CD4-positive, alpha-beta T cell (primary cell): Measurements from ENCODE around the gene GPR176. TPM values are rescaled to one million over a fixed set of nuclear protein-coding genes. Genes with fewer than 3 reads are reported as not detected.
A peak's percentile ranks its signal among the peaks of the same experiment; 100 is the strongest.

Experiments
- ATAC-seq: fragments of 200-7000 bp; cut with Tn5 transposase; one replicate; pipeline ENCODE4 v1.10.0; 2022; ENCODE audit warnings: mild to moderate bottlenecking; ENCODE audit not compliant: poor library complexity
- CTCF ChIA-PET: fragments of 350-600 bp; sonication (Branson Sonifier 250); formaldehyde crosslinking; loops from one replicate; lab custom pipeline; 2021; ENCODE audit warnings: antibody characterized with exemption, inconsistent platforms; lab: Charles Lee
- POLR2A ChIA-PET: fragments of 350-600 bp; sonication (Branson Sonifier 250); formaldehyde crosslinking; loops from one replicate; lab custom pipeline; 2021; ENCODE audit warnings: antibody characterized with exemption, inconsistent platforms; lab: Charles Lee
- DNase-seq, 14 experiments: peaks; one replicate each; pipeline ENCODE4 v3.0.0-alpha.2; 2013 to 2020; ENCODE audit warnings: mixed read lengths in 2 of 14
- H3K27ac ChIP-seq, 2 donors: one replicate each; pipeline versions ENCODE4 v1.5.1 to v1.7.0; 2013; ENCODE audit warnings: low read length in 2 of 2, low read depth in 1 of 2, mild to moderate bottlenecking in 1 of 2
- H3K27me3 ChIP-seq, 2 experiments: 1 replicate in 1 of 2; 2 replicates in 1 of 2; pipeline versions ENCODE4 v1.6.1 to v1.7.0; 2013; ENCODE audit warnings: low read length in 2 of 2, control low read depth in 1 of 2, mild to moderate bottlenecking in 1 of 2, moderate library complexity in 1 of 2; ENCODE audit not compliant: insufficient read depth in 2 of 2, control insufficient read depth in 1 of 2
- H3K36me3 ChIP-seq: one replicate; pipeline ENCODE4 v1.6.1; 2013; ENCODE audit warnings: low read length, control low read depth; ENCODE audit not compliant: insufficient read depth
- H3K4me1 ChIP-seq: one replicate; pipeline ENCODE4 v1.6.1; 2013; ENCODE audit warnings: low read length, control low read depth; ENCODE audit not compliant: insufficient read depth
- H3K4me3 ChIP-seq: one replicate; pipeline ENCODE4 v1.5.1; 2013; ENCODE audit warnings: mild to moderate bottlenecking, low read length, moderate library complexity
- H3K9me3 ChIP-seq, 2 experiments: 1 replicate in 1 of 2; 2 replicates in 1 of 2; pipeline versions ENCODE4 v1.6.1 to v1.7.0; 2013; ENCODE audit warnings: low read length in 2 of 2, mild to moderate bottlenecking in 2 of 2, control low read depth in 1 of 2, moderate library complexity in 1 of 2; ENCODE audit not compliant: control insufficient read depth in 1 of 2, insufficient read depth in 1 of 2
- H3K27ac Mint-ChIP-seq: one replicate; pipeline ENCODE4 v1.8.0; 2020; ENCODE audit warnings: mixed read lengths
- H3K27me3 Mint-ChIP-seq: one replicate; pipeline ENCODE4 v1.8.0; 2021; ENCODE audit warnings: mixed read lengths
- H3K36me3 Mint-ChIP-seq: one replicate; pipeline ENCODE4 v1.8.0; 2021; ENCODE audit warnings: low read depth, mixed read lengths
- H3K4me1 Mint-ChIP-seq: one replicate; pipeline ENCODE4 v1.8.0; 2021; ENCODE audit warnings: low read depth, mixed read lengths
- H3K4me3 Mint-ChIP-seq: one replicate; pipeline ENCODE4 v1.8.0; 2020; ENCODE audit warnings: mild to moderate bottlenecking, mixed read lengths
- H3K9me3 Mint-ChIP-seq: one replicate; pipeline ENCODE4 v1.8.0; 2020; ENCODE audit warnings: mixed read lengths
- CTCF ChIP-seq: fragments of 200-600 bp; IDR thresholded peaks from one replicate; pipeline ENCODE4 v1.8.0; 2022; ENCODE audit warnings: antibody characterized with exemption, mild to moderate bottlenecking
- intact Hi-C, 2 experiments: fragments of 100-400 bp; cut with DNase I in 1 of 2; cut with micrococcal nuclease in 1 of 2; formaldehyde crosslinking; loops; one replicate each; pipeline versions ENCODE4 v1.15.1 to v1.9.0; 2023 to 2025; cut with DNase I, micrococcal nuclease
- total RNA-seq, 174 experiments: library from RNA in 2 of 174; stranded (reverse) in 2 of 174; gene quantifications; one replicate each; pipeline ENCODE4 v1.2.3 and lab custom pipeline; 2021 to 2026

GPR176 gene
- total RNA-seq, 2 experiments from 2014 or later, result not detected

- ATAC-seq (no peak), DNase-seq (no peak)
- H3K36me3 Mint-ChIP-seq, result no peaks in the 10 kb centered on the region
- H3K4me1 Mint-ChIP-seq, result no peaks in the 10 kb centered on the region
- H3K36me3 ChIP-seq, result no peaks in the 10 kb centered on the region
- intact Hi-C loops, result loop anchor here in 1 of 2 experiments (10.0 kb wide), 1 partner anchor 1293 kb away; no protein-coding TSS in a partner anchor
- ChIA-PET CTCF (no interaction called here), POLR2A (no interaction called here)
- no peaks in the 10 kb centered on the region for H3K9me3 ChIP-seq
- no peak overlapping the region for H3K27ac ChIP-seq
- H3K27ac Mint-ChIP-seq, result no peak overlapping the region
- H3K4me3 Mint-ChIP-seq, result no peak overlapping the region
- no peak for TF ChIP-seq CTCF
- H3K9me3 Mint-ChIP-seq, result no peaks in the 10 kb centered on the region
- H3K4me3 ChIP-seq, result no peak overlapping the region
- no peaks in the 10 kb centered on the region for H3K27me3 ChIP-seq
- no peaks in the 10 kb centered on the region for H3K4me1 ChIP-seq
- H3K27me3 Mint-ChIP-seq, result no peaks in the 10 kb centered on the region
These were observed 152.1 kb downstream of the GPR176 start for GRCh38 chr15:39767921-39768320.

- Histone ChIP-seq H3K27me3 (no peaks in the 10 kb centered on the region), H3K4me3 (no peak overlapping the region), H3K9me3 (no peaks in the 10 kb centered on the region), H3K36me3 (no peaks in the 10 kb centered on the region), H3K27ac (no peak overlapping the region), H3K4me1 (no peaks in the 10 kb centered on the region)
- H3K4me1 Mint-ChIP-seq, result no peaks in the 10 kb centered on the region
- H3K4me3 Mint-ChIP-seq, result no peak overlapping the region
- no peak for TF ChIP-seq CTCF
- H3K27me3 Mint-ChIP-seq, result peaks cover 4% of the 10 kb centered on the region
- H3K27ac Mint-ChIP-seq, result no peak overlapping the region
- no peaks in the 10 kb centered on the region for H3K9me3 Mint-ChIP-seq
- CTCF ChIA-PET, result no interaction called here
- POLR2A ChIA-PET, result no interaction called here
- ATAC-seq (no peak), DNase-seq (no peak)
- no peaks in the 10 kb centered on the region for H3K36me3 Mint-ChIP-seq
- intact Hi-C loops, result loop anchor here in 1 of 2 experiments (10.0 kb wide), 1 partner anchor 1286 kb away; no protein-coding TSS in a partner anchor
These were observed 159.1 kb downstream of the GPR176 start for GRCh38 chr15:39761006-39761405.

- no peak overlapping the region for H3K4me3 Mint-ChIP-seq
- ChIA-PET CTCF (interaction anchor here (0.6 to 2.9 kb wide), 18 partner anchors 9 to 1316 kb away, joined by 3 to 18 read pairs (median 4); partner anchors contain the start of genes FSIP1 and THBS1), POLR2A (interaction anchor here (0.8 to 1.7 kb wide), 6 partner anchors 18 to 177 kb away, joined by 3 to 10 read pairs (median 4); partner anchors contain the start of gene FSIP1)
- DNase-seq (peak in 5 of 14 experiments; percentile 3 to 75 (median 65)), ATAC-seq (no peak)
- Histone ChIP-seq H3K9me3 (no peaks in the 10 kb centered on the region), H3K36me3 (no peaks in the 10 kb centered on the region), H3K4me3 (no peak overlapping the region), H3K4me1 (no peaks in the 10 kb centered on the region), H3K27ac (no peak overlapping the region), H3K27me3 (no peaks in the 10 kb centered on the region)
- TF ChIP-seq CTCF, result peak; percentile 97
- no peaks in the 10 kb centered on the region for H3K36me3 Mint-ChIP-seq
- H3K4me1 Mint-ChIP-seq, result no peaks in the 10 kb centered on the region
- H3K9me3 Mint-ChIP-seq, result no peaks in the 10 kb centered on the region
- peaks cover 7% of the 10 kb centered on the region for H3K27me3 Mint-ChIP-seq
- intact Hi-C loops, result loop anchor here (1.0 to 10.0 kb wide), 11 partner anchors 71 to 1315 kb away; partner anchors contain the start of gene THBS1 (in 1 of the 2)
- no peak overlapping the region for H3K27ac Mint-ChIP-seq
These were observed 163.1 kb downstream of the GPR176 start for GRCh38 chr15:39756806-39757522.
